GM13977 (cell line): ENCODE measurements around the gene MYRIP.

ENCODE experiments used
- DNase-seq: peaks from one replicate; pipeline ENCODE4 v3.0.0; 2012; ENCODE audit warnings: low spot score
- in situ Hi-C: fragments of 300-500 bp; cut with MboI; formaldehyde crosslinking; loops from one replicate; pipeline ENCODE4 v1.12.0; 2022; ENCODE audit warnings: low sequenced_read_pairs, low pct_unique_long_range_greater_than_20kb, mixed read lengths, inconsistent platforms; ENCODE audit not compliant: unreplicated experiment
- TF ChIP-seq, protein P1 (sequence below): IDR thresholded peaks from 2 replicates; pipeline ENCODE4 v1.5.1; 2012; ENCODE audit warnings: mild to moderate bottlenecking, control low read depth; ENCODE audit not compliant: insufficient read depth; ENCODE audit errors: extremely low read depth, missing control alignments

Gene MYRIP

GRCh38 chr3:40170395-40170794 lies 361.0 kb downstream of the MYRIP start:
- DNase-seq, result peak; percentile 57
- in situ Hi-C loops, result no loop called here
- TF ChIP-seq, protein P1, sequence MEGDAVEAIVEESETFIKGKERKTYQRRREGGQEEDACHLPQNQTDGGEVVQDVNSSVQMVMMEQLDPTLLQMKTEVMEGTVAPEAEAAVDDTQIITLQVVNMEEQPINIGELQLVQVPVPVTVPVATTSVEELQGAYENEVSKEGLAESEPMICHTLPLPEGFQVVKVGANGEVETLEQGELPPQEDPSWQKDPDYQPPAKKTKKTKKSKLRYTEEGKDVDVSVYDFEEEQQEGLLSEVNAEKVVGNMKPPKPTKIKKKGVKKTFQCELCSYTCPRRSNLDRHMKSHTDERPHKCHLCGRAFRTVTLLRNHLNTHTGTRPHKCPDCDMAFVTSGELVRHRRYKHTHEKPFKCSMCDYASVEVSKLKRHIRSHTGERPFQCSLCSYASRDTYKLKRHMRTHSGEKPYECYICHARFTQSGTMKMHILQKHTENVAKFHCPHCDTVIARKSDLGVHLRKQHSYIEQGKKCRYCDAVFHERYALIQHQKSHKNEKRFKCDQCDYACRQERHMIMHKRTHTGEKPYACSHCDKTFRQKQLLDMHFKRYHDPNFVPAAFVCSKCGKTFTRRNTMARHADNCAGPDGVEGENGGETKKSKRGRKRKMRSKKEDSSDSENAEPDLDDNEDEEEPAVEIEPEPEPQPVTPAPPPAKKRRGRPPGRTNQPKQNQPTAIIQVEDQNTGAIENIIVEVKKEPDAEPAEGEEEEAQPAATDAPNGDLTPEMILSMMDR, result no peak

- TF ChIP-seq, protein P1, result no peak
- in situ Hi-C loops, result no loop called here
- DNase-seq, result no peak
Observed at GRCh38 chr3:40172560-40172959, 363.2 kb downstream of the MYRIP start.

- TF ChIP-seq, protein P1, result no peak
- in situ Hi-C loops, result no loop called here
- DNase-seq, result no peak
Observed at GRCh38 chr3:40173227-40173721, 363.9 kb downstream of the MYRIP start.

- in situ Hi-C loops, result no loop called here
- no peak for DNase-seq
Observed at GRCh38 chr3:40178012-40178594, 368.7 kb downstream of the MYRIP start.

GRCh38 chr3:40179016-40179415 lies 369.6 kb downstream of the MYRIP start:
- DNase-seq, result peak; percentile 52
- in situ Hi-C loops, result no loop called here

More at GRCh38 chr3:40178012-40178594, 368.7 kb downstream of the MYRIP start:
- TF ChIP-seq, protein P1, result no peak

GRCh38 chr3:40181182-40181581 lies 371.8 kb downstream of the MYRIP start:
- in situ Hi-C loops, result no loop called here
- no peak for DNase-seq
- TF ChIP-seq, protein P1, result no peak

More at GRCh38 chr3:40179016-40179415, 369.6 kb downstream of the MYRIP start:
- TF ChIP-seq, protein P1, result peak; percentile 68
